ENCODE measurements around the gene GFOD1.
"Not testable (repeated sequence)": the region's sequence is repeated elsewhere in the genome, so short reads cannot be mapped to it uniquely, and the experiment has no call there.

GFOD1 gene

GRCh38 chr6:13463328-13463717, 24.1 kb downstream of the GFOD1 start:
- DNase-seq = no peak

- DNase-seq = no peak
Measured at GRCh38 chr6:13462458-13463327, 24.7 kb downstream of the GFOD1 start.

- no peak for DNase-seq
Measured at GRCh38 chr6:13461805-13462204, 25.6 kb downstream of the GFOD1 start.

- DNase-seq = no peak
Measured at GRCh38 chr6:13461307-13461706, 26.1 kb downstream of the GFOD1 start.

- not testable (repeated sequence) for DNase-seq
Measured at GRCh38 chr6:13460289-13460688, 27.1 kb downstream of the GFOD1 start.

GRCh38 chr6:13457577-13457976, 29.8 kb downstream of the GFOD1 start:
- no peak for DNase-seq

GRCh38 chr6:13455552-13455966, 31.8 kb downstream of the GFOD1 start:
- no peak for DNase-seq

GRCh38 chr6:13454286-13455221, 32.8 kb downstream of the GFOD1 start:
- DNase-seq = peak; percentile 83

- DNase-seq = peak; percentile 66
Measured at GRCh38 chr6:13453771-13454251, 33.6 kb downstream of the GFOD1 start.

- no peak for DNase-seq
Measured at GRCh38 chr6:13453153-13453552, 34.2 kb downstream of the GFOD1 start.

GRCh38 chr6:13452346-13453117, 34.9 kb downstream of the GFOD1 start:
- no peak for DNase-seq

GRCh38 chr6:13451181-13451895, 36.1 kb downstream of the GFOD1 start:
- DNase-seq = no peak

GRCh38 chr6:13450628-13451027, 36.8 kb downstream of the GFOD1 start:
- DNase-seq = no peak

- no peak for DNase-seq
Measured at GRCh38 chr6:13447949-13448724, 39.3 kb downstream of the GFOD1 start.

GRCh38 chr6:13446381-13446780, 41.0 kb downstream of the GFOD1 start:
- peak; percentile 23 for DNase-seq

GRCh38 chr6:13445744-13446115, 41.7 kb downstream of the GFOD1 start:
- DNase-seq = no peak

- no peak for DNase-seq
Measured at GRCh38 chr6:13445005-13445743, 42.2 kb downstream of the GFOD1 start.

GRCh38 chr6:13444604-13445003, 42.8 kb downstream of the GFOD1 start:
- no peak for DNase-seq

GRCh38 chr6:13443978-13444377, 43.4 kb downstream of the GFOD1 start:
- DNase-seq = not testable (repeated sequence)

GRCh38 chr6:13441778-13442177, 45.6 kb downstream of the GFOD1 start:
- no peak for DNase-seq

- DNase-seq = no peak
Measured at GRCh38 chr6:13439644-13440043, 47.8 kb downstream of the GFOD1 start.
